Measurements from ENCODE around the gene NXPH4.

Gene NXPH4

DNA sequence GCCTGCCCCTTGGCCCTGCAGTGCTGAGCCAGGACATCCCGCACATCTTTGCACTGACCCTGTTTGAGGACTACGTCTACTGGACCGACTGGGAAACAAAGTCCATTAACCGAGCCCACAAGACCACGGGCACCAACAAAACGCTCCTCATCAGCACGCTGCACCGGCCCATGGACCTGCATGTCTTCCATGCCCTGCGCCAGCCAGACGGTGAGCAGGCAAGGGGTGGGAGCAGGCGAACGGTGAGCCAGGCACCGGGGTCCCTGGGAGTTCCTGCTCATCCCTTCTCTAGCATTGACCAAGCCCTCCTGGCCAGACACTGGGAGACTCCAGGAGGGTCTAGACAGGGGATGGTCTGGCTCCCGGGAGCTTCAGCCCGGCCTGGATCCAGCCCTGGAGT is 17.4 kb upstream of the NXPH4 start:
- ATAC-seq (replicated peaks; ENCODE audit: extremely low read depth, poor library complexity, severe bottlenecking) (no peak), DNase-seq (ENCODE audit: low spot score in 2 of 2) (no peak)
- no peaks in the 10 kb centered on the region for H3K9me3 Mint-ChIP-seq
- H3K27me3 Mint-ChIP-seq: no peaks in the 10 kb centered on the region
- no peaks in the 10 kb centered on the region for H3K4me1 Mint-ChIP-seq
- no peak overlapping the region for H3K4me3 Mint-ChIP-seq
- H3K27ac Mint-ChIP-seq (ENCODE audit: low read depth): no peak overlapping the region
- peaks cover 5% of the 10 kb centered on the region for H3K36me3 Mint-ChIP-seq (ENCODE audit: insufficient read depth)

DNA sequence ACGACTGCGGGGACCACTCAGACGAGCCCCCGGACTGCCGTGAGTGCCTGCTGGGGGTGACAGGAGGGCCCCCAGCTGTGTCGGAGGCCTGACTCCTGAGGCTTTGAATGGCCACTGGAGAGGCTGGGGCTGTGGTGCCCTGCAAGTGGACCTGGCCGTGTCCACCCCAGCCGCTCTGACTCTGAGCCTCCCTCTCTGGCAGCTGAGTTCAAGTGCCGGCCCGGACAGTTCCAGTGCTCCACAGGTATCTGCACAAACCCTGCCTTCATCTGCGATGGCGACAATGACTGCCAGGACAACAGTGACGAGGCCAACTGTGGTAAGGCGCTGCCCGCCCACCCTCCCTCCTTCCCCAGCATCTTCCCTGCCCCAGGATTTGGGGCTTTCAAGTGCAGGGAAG is 16.1 kb upstream of the NXPH4 start:
- DNase-seq (ENCODE audit: low spot score in 2 of 2): no peak
- ATAC-seq (replicated peaks; ENCODE audit: extremely low read depth, poor library complexity, severe bottlenecking): no peak
- Mint-ChIP-seq H3K27ac (ENCODE audit: low read depth) (no peak overlapping the region), H3K9me3 (no peaks in the 10 kb centered on the region), H3K36me3 (ENCODE audit: insufficient read depth) (peaks cover 5% of the 10 kb centered on the region), H3K27me3 (no peaks in the 10 kb centered on the region), H3K4me1 (no peaks in the 10 kb centered on the region), H3K4me3 (no peak overlapping the region)

GRCh38 chr12:57201219-57201618 is 15.4 kb upstream of the NXPH4 start:
- peaks cover 4% of the 10 kb centered on the region for H3K36me3 Mint-ChIP-seq (ENCODE audit: insufficient read depth)
- H3K4me1 Mint-ChIP-seq: no peaks in the 10 kb centered on the region
- no peak for ATAC-seq (replicated peaks; ENCODE audit: extremely low read depth, poor library complexity, severe bottlenecking)
- no peak for DNase-seq (ENCODE audit: low spot score in 2 of 2)
- no peak overlapping the region for H3K4me3 Mint-ChIP-seq
- H3K27me3 Mint-ChIP-seq: no peaks in the 10 kb centered on the region
- no peak overlapping the region for H3K27ac Mint-ChIP-seq (ENCODE audit: low read depth)
- no peaks in the 10 kb centered on the region for H3K9me3 Mint-ChIP-seq

DNA sequence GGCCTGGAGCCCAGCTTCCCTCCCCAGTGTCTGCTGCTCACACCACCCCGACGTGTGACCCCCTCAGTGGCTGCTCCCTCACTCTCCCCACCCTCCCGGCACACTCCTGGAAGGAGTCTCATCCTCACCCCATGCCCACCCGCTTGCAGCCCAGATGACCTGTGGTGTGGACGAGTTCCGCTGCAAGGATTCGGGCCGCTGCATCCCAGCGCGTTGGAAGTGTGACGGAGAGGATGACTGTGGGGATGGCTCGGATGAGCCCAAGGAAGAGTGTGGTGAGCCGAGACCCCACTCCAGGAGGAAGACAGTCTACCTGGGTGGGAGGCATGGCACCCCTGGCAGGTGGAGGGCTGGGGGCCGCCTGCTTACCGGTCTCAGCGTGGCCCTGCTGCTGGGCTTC is 15.0 kb upstream of the NXPH4 start:
- peaks cover 2% of the 10 kb centered on the region for H3K36me3 Mint-ChIP-seq (ENCODE audit: insufficient read depth)
- no peaks in the 10 kb centered on the region for H3K4me1 Mint-ChIP-seq

GRCh38 chr12:57202321-57202720 is 14.3 kb upstream of the NXPH4 start:
- ATAC-seq (replicated peaks; ENCODE audit: extremely low read depth, poor library complexity, severe bottlenecking): no peak
- Mint-ChIP-seq H3K27me3 (no peaks in the 10 kb centered on the region), H3K36me3 (ENCODE audit: insufficient read depth) (peaks cover 2% of the 10 kb centered on the region), H3K27ac (ENCODE audit: low read depth) (no peak overlapping the region), H3K4me1 (no peaks in the 10 kb centered on the region), H3K4me3 (no peak overlapping the region), H3K9me3 (no peaks in the 10 kb centered on the region)
- no peak for DNase-seq (ENCODE audit: low spot score in 2 of 2)

More for the DNA sequence above, 15.0 kb upstream of the NXPH4 start:
- ATAC-seq (replicated peaks; ENCODE audit: extremely low read depth, poor library complexity, severe bottlenecking) (no peak), DNase-seq (ENCODE audit: low spot score in 2 of 2) (no peak)
- Mint-ChIP-seq H3K4me3 (no peak overlapping the region), H3K27ac (ENCODE audit: low read depth) (no peak overlapping the region), H3K27me3 (no peaks in the 10 kb centered on the region), H3K9me3 (no peaks in the 10 kb centered on the region)

- H3K4me3 Mint-ChIP-seq: no peak overlapping the region
- no peaks in the 10 kb centered on the region for H3K4me1 Mint-ChIP-seq
- H3K27ac Mint-ChIP-seq (ENCODE audit: low read depth): no peak overlapping the region
- no peak for ATAC-seq (replicated peaks; ENCODE audit: extremely low read depth, poor library complexity, severe bottlenecking)
- H3K36me3 Mint-ChIP-seq (ENCODE audit: insufficient read depth): no peaks in the 10 kb centered on the region
- no peaks in the 10 kb centered on the region for H3K9me3 Mint-ChIP-seq
- DNase-seq (ENCODE audit: low spot score in 2 of 2): no peak
- no peaks in the 10 kb centered on the region for H3K27me3 Mint-ChIP-seq
Observed at GRCh38 chr12:57203201-57203600, 13.4 kb upstream of the NXPH4 start.

DNA sequence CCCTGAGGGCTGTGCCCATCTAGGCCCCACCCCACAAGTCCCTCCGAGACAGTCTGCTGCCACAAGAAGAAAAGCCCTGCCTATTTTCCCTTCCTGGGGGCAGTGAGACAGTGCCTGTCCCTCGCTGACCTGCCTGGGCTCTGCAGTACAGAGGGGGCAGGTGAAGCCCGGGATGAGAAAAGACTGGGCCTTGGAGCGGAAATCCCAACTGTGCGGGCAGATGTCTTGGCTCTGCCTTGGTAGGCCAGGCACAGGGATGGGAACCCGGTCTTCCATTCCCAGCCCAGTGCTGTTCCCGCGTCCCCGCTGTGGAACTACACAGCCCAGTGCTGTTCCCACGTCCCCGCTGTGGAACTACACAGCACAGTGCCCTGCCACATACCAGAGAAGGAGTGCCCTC is 12.8 kb upstream of the NXPH4 start:
- Mint-ChIP-seq H3K4me3 (no peak overlapping the region), H3K27me3 (no peaks in the 10 kb centered on the region), H3K27ac (ENCODE audit: low read depth) (no peak overlapping the region), H3K36me3 (ENCODE audit: insufficient read depth) (no peaks in the 10 kb centered on the region), H3K4me1 (no peaks in the 10 kb centered on the region), H3K9me3 (no peaks in the 10 kb centered on the region)
- ATAC-seq (replicated peaks; ENCODE audit: extremely low read depth, poor library complexity, severe bottlenecking): no peak
- no peak for DNase-seq (ENCODE audit: low spot score in 2 of 2)

DNA sequence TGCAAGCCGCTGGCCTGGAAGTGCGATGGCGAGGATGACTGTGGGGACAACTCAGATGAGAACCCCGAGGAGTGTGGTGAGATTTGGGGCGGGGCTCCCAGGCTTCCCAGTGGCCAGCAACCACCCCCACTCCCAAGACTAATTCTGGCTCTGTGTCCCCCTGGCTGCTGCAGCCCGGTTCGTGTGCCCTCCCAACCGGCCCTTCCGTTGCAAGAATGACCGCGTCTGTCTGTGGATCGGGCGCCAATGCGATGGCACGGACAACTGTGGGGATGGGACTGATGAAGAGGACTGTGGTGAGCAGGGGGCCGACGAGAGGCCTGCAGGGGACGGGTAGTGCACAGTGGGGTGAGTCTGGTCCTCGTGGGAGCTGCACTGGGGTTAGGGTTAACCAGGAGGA is 12.1 kb upstream of the NXPH4 start:
- H3K4me3 Mint-ChIP-seq: no peak overlapping the region
- ATAC-seq (replicated peaks; ENCODE audit: extremely low read depth, poor library complexity, severe bottlenecking): no peak
- H3K27me3 Mint-ChIP-seq: no peaks in the 10 kb centered on the region
- H3K27ac Mint-ChIP-seq (ENCODE audit: low read depth): no peak overlapping the region
- H3K36me3 Mint-ChIP-seq (ENCODE audit: insufficient read depth): no peaks in the 10 kb centered on the region
- no peaks in the 10 kb centered on the region for H3K4me1 Mint-ChIP-seq
- DNase-seq (ENCODE audit: low spot score in 2 of 2): no peak
- H3K9me3 Mint-ChIP-seq: no peaks in the 10 kb centered on the region

DNA sequence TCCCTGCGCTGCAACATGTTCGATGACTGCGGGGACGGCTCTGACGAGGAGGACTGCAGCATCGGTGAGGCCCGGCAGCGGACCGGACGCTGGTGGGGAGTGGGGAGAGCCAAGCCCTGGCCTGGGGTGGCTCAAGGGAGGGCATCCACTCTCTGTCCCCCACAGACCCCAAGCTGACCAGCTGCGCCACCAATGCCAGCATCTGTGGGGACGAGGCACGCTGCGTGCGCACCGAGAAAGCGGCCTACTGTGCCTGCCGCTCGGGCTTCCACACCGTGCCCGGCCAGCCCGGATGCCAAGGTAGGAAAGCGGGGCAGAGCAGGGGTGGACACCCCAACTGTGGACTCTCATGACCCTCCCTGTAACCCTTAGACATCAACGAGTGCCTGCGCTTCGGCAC is 11.4 kb upstream of the NXPH4 start:
- ATAC-seq (replicated peaks; ENCODE audit: extremely low read depth, poor library complexity, severe bottlenecking): no peak
- H3K27me3 Mint-ChIP-seq: no peaks in the 10 kb centered on the region
- H3K9me3 Mint-ChIP-seq: no peaks in the 10 kb centered on the region
- H3K4me3 Mint-ChIP-seq: no peak overlapping the region
- no peaks in the 10 kb centered on the region for H3K4me1 Mint-ChIP-seq
- H3K27ac Mint-ChIP-seq (ENCODE audit: low read depth): no peak overlapping the region
- no peak for DNase-seq (ENCODE audit: low spot score in 2 of 2)
- H3K36me3 Mint-ChIP-seq (ENCODE audit: insufficient read depth): peaks cover 2% of the 10 kb centered on the region

- Mint-ChIP-seq H3K9me3 (no peaks in the 10 kb centered on the region), H3K27ac (ENCODE audit: low read depth) (no peak overlapping the region), H3K4me3 (no peak overlapping the region), H3K36me3 (ENCODE audit: insufficient read depth) (peaks cover 2% of the 10 kb centered on the region), H3K4me1 (no peaks in the 10 kb centered on the region), H3K27me3 (no peaks in the 10 kb centered on the region)
- DNase-seq (ENCODE audit: low spot score in 2 of 2): no peak
- ATAC-seq (replicated peaks; ENCODE audit: extremely low read depth, poor library complexity, severe bottlenecking): no peak
Observed at GRCh38 chr12:57205931-57206330, 10.7 kb upstream of the NXPH4 start.

GRCh38 chr12:57207731-57208630 is 8.6 kb upstream of the NXPH4 start:
- H3K27ac Mint-ChIP-seq (ENCODE audit: low read depth): no peak overlapping the region
- ATAC-seq (replicated peaks; ENCODE audit: extremely low read depth, poor library complexity, severe bottlenecking) (no peak), DNase-seq (ENCODE audit: low spot score in 2 of 2) (no peak)
- peaks cover 8% of the 10 kb centered on the region for H3K27me3 Mint-ChIP-seq
- H3K4me3 Mint-ChIP-seq: no peak overlapping the region
- H3K36me3 Mint-ChIP-seq (ENCODE audit: insufficient read depth): peaks cover 3% of the 10 kb centered on the region
- H3K9me3 Mint-ChIP-seq: no peaks in the 10 kb centered on the region
- H3K4me1 Mint-ChIP-seq: no peaks in the 10 kb centered on the region

- H3K27me3 Mint-ChIP-seq: peaks cover 16% of the 10 kb centered on the region
- peaks cover 6% of the 10 kb centered on the region for H3K4me1 Mint-ChIP-seq
- no peaks in the 10 kb centered on the region for H3K9me3 Mint-ChIP-seq
- DNase-seq (ENCODE audit: low spot score in 2 of 2): no peak
- H3K4me3 Mint-ChIP-seq: no peak overlapping the region
- H3K27ac Mint-ChIP-seq (ENCODE audit: low read depth): no peak overlapping the region
- no peak for ATAC-seq (replicated peaks; ENCODE audit: extremely low read depth, poor library complexity, severe bottlenecking)
- H3K36me3 Mint-ChIP-seq (ENCODE audit: insufficient read depth): peaks cover 6% of the 10 kb centered on the region
Observed at GRCh38 chr12:57208631-57209282, 7.8 kb upstream of the NXPH4 start.

DNA sequence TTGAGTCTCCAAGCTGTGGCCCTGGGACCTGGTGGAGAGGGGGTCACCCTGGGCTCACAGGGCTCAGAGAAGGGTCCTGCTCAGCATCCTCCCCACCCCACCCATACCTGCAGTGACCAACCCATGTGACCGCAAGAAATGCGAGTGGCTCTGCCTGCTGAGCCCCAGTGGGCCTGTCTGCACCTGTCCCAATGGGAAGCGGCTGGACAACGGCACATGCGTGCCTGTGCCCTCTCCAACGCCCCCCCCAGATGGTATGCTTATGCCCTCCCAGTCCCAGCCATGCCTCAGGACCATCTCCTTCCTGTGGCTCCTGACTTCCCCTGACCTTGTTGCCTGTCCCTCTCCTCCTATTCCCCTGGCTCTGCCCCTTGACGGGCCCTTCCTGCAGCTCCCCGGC is 6.7 kb upstream of the NXPH4 start:
- ATAC-seq (replicated peaks; ENCODE audit: extremely low read depth, poor library complexity, severe bottlenecking): no peak
- peaks cover 6% of the 10 kb centered on the region for H3K36me3 Mint-ChIP-seq (ENCODE audit: insufficient read depth)

More for the DNA sequence above, 6.7 kb upstream of the NXPH4 start:
- peaks cover 28% of the 10 kb centered on the region for H3K27me3 Mint-ChIP-seq
- no peak for DNase-seq (ENCODE audit: low spot score in 2 of 2)
- H3K4me1 Mint-ChIP-seq: peaks cover 18% of the 10 kb centered on the region
- H3K9me3 Mint-ChIP-seq: no peaks in the 10 kb centered on the region
- H3K4me3 Mint-ChIP-seq: no peak overlapping the region
- H3K27ac Mint-ChIP-seq (ENCODE audit: low read depth): peak overlapping the region; percentile 27
